Progenitor cell of endocrine pancreas (in vitro differentiated cells): ENCODE results near the gene PTPRC. TPM values are rescaled to one million over a fixed set of nuclear protein-coding genes. Genes with fewer than 3 reads are reported as not detected.

Experiments
- DNase-seq: peaks from one replicate; pipeline ENCODE4 v3.0.0; 2021; ENCODE audit warnings: low spot score; ENCODE audit not compliant: unreplicated experiment
- H3K27ac Mint-ChIP-seq: 2 replicates; pipeline ENCODE4 v1.8.0; 2021; ENCODE audit warnings: mild to moderate bottlenecking, moderate library complexity, mixed read lengths
- H3K27me3 Mint-ChIP-seq: 2 replicates; pipeline ENCODE4 v1.8.0; 2021; ENCODE audit warnings: mixed read lengths
- H3K36me3 Mint-ChIP-seq: 2 replicates; pipeline ENCODE4 v1.8.0; 2022; ENCODE audit warnings: mixed read lengths; ENCODE audit not compliant: insufficient read depth
- H3K4me1 Mint-ChIP-seq: 2 replicates; pipeline ENCODE4 v1.8.0; 2021; ENCODE audit warnings: low read depth, mixed read lengths
- H3K4me3 Mint-ChIP-seq: 2 replicates; pipeline ENCODE4 v1.8.0; 2021; ENCODE audit warnings: low read depth, mild to moderate bottlenecking, moderate library complexity, mixed read lengths
- H3K9me3 Mint-ChIP-seq: 2 replicates; pipeline ENCODE4 v1.8.0; 2021; ENCODE audit warnings: low read depth, mixed read lengths
- CTCF ChIP-seq: fragments of 200-600 bp; sonication (generic); IDR thresholded peaks from one replicate; pipeline ENCODE4 v1.5.0; 2021; ENCODE audit warnings: antibody characterized with exemption, mild to moderate bottlenecking; ENCODE audit not compliant: unreplicated experiment
- total RNA-seq: library from RNA; stranded (reverse); gene quantifications from 2 replicates; pipeline ENCODE4 v1.2.1, GENCODE V29; 2021

PTPRC gene
- total RNA-seq, 1 donor from 2014 or later, result not detected

GRCh38 chr1:198649968-198650338 lies 11.1 kb downstream of the PTPRC start:
- no peaks in the 10 kb centered on the region for H3K4me1 Mint-ChIP-seq
- DNase-seq, result no peak
- no peaks in the 10 kb centered on the region for H3K27me3 Mint-ChIP-seq
- H3K4me3 Mint-ChIP-seq, result no peak overlapping the region
- no peaks in the 10 kb centered on the region for H3K36me3 Mint-ChIP-seq
- H3K27ac Mint-ChIP-seq, result no peak overlapping the region
- peaks cover 5% of the 10 kb centered on the region for H3K9me3 Mint-ChIP-seq
- TF ChIP-seq CTCF, result no peak

DNA sequence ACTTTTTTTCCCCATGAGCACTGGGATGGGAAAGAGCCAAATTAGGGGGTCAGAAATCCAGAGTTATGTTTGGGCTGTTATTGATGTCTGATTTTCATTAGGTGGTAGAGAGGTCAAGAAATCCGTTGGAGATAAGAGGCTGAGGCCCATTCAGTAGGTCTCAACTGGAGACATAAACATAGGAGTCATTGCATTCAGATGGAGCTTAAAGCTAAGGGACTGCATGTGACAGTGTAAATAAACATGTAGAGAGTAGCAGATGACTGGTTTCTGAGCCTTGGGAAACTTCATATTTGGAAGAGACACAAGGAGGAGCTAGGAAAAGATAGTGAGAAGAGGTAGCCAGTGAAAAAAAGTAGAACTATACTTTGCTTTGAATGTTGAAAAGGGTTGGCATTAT lies 11.7 kb downstream of the PTPRC start:
- no peak for TF ChIP-seq CTCF
- Mint-ChIP-seq H3K36me3 (no peaks in the 10 kb centered on the region), H3K27ac (no peak overlapping the region), H3K27me3 (no peaks in the 10 kb centered on the region), H3K4me1 (no peaks in the 10 kb centered on the region), H3K9me3 (peaks cover 5% of the 10 kb centered on the region), H3K4me3 (no peak overlapping the region)
- DNase-seq, result no peak

GRCh38 chr1:198651650-198652400 lies 13.0 kb downstream of the PTPRC start:
- H3K4me3 Mint-ChIP-seq, result no peak overlapping the region
- H3K36me3 Mint-ChIP-seq, result no peaks in the 10 kb centered on the region
- H3K4me1 Mint-ChIP-seq, result no peaks in the 10 kb centered on the region
- no peak overlapping the region for H3K27ac Mint-ChIP-seq
- no peak for TF ChIP-seq CTCF
- H3K9me3 Mint-ChIP-seq, result peaks cover 4% of the 10 kb centered on the region
- no peak for DNase-seq
- H3K27me3 Mint-ChIP-seq, result no peaks in the 10 kb centered on the region

GRCh38 chr1:198653808-198654413 lies 15.1 kb downstream of the PTPRC start:
- Mint-ChIP-seq H3K9me3 (no peaks in the 10 kb centered on the region), H3K27ac (no peak overlapping the region), H3K4me3 (no peak overlapping the region), H3K36me3 (no peaks in the 10 kb centered on the region), H3K27me3 (no peaks in the 10 kb centered on the region), H3K4me1 (no peaks in the 10 kb centered on the region)
- no peak for TF ChIP-seq CTCF
- DNase-seq, result no peak

DNA sequence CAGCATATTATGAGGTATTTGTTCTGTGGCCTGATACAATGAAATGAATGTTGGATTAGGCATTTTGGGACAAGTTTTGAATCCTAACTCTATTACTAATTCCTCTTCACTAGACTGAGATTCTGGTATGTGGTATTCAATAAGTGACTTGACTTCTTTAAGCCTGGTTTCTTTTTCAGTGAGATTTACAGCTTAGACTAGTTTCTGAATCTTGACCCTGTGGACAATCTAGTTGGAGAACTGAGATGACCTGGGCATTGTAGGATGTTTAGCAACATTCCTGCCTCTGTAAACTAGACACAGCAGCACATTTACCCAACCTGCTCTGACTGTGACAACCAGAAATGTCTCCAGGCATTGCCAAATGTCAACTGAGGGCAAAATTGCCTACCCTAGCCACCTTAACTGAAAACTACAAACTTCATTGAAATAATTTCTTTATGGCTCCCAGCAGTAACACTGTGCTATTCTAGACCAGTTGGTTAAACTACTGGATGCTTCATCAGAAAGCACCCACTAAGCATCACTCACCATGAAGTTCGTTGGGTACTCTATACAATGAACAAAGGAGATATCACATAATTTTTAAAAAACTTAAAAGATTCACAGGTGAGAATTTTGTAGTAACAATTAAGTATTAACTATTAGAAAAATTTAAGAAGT lies 16.8 kb downstream of the PTPRC start:
- Mint-ChIP-seq H3K4me3 (no peak overlapping the region), H3K27me3 (no peaks in the 10 kb centered on the region), H3K9me3 (no peaks in the 10 kb centered on the region), H3K36me3 (no peaks in the 10 kb centered on the region), H3K4me1 (no peaks in the 10 kb centered on the region), H3K27ac (no peak overlapping the region)
- no peak for TF ChIP-seq CTCF
- no peak for DNase-seq
